ENCODE measurements around the gene SLC27A1.

The SLC27A1 gene

GRCh38 chr19:17530586-17530985 is 60.3 kb downstream of the SLC27A1 start:
- no peak overlapping the region for H2BK120ac ChIP-seq (ENCODE audit: low read depth, low read length)
- no peak overlapping the region for H2AK5ac ChIP-seq (ENCODE audit: low read length, severe bottlenecking)
- peaks cover 12% of the 10 kb centered on the region for H3K9me3 ChIP-seq (ENCODE audit: control insufficient read depth, low read length)
- H3K18ac ChIP-seq (ENCODE audit: low read depth in 1 of 2, low read length in 2 of 2) = no peak overlapping the region
- H3K9ac ChIP-seq (ENCODE audit: low read length) = no peak overlapping the region
- no peak overlapping the region for H3K27ac ChIP-seq (ENCODE audit: low read length, poor library complexity, severe bottlenecking)
- H3K23ac ChIP-seq (ENCODE audit: low read length in 2 of 2) = no peak overlapping the region
- peaks cover 3% of the 10 kb centered on the region for H3K4me1 ChIP-seq (ENCODE audit: control insufficient read depth, insufficient read depth, low read depth, low read length)
- H3K36me3 ChIP-seq (ENCODE audit: control insufficient read depth in 1 of 2, insufficient read depth in 2 of 2, low read depth in 1 of 2, low read length in 2 of 2) = no peaks in the 10 kb centered on the region
- H3K4me2 ChIP-seq (ENCODE audit: low read length, poor library complexity, severe bottlenecking) = no peak overlapping the region
- no peak overlapping the region for H4K8ac ChIP-seq (ENCODE audit: low read length)
- H2BK15ac ChIP-seq (ENCODE audit: low read depth, poor library complexity, severe bottlenecking) = no peak overlapping the region
- no peak overlapping the region for H3K14ac ChIP-seq (ENCODE audit: low read length in 2 of 2)
- no peak overlapping the region for H2BK5ac ChIP-seq (ENCODE audit: low read depth, low read length, poor library complexity, severe bottlenecking)
- peaks cover 0 to 38% of the 10 kb centered on the region in 2 experiments for H3K27me3 ChIP-seq (ENCODE audit: control insufficient read depth in 1 of 2, insufficient read depth in 1 of 2, low read length in 2 of 2)
- DNase-seq = no peak
- no peak overlapping the region for H2BK12ac ChIP-seq (ENCODE audit: low read length in 2 of 2)
- H3K79me1 ChIP-seq (replicated peaks; ENCODE audit: low read length, poor library complexity, severe bottlenecking) = no peaks in the 10 kb centered on the region
- no peak overlapping the region for H3K4ac ChIP-seq (ENCODE audit: low read depth in 1 of 2, low read length in 2 of 2)
- no peak overlapping the region for H4K91ac ChIP-seq (ENCODE audit: low read length)
- H3K4me3 ChIP-seq (ENCODE audit: insufficient read depth in 1 of 2, low read depth in 1 of 2, low read length in 2 of 2) = no peak overlapping the region
- 15% methylated on average over 4 of the region's 8 CpGs for WGBS
- no peak overlapping the region for H2AFZ ChIP-seq (ENCODE audit: low read depth, low read length)

DNA sequence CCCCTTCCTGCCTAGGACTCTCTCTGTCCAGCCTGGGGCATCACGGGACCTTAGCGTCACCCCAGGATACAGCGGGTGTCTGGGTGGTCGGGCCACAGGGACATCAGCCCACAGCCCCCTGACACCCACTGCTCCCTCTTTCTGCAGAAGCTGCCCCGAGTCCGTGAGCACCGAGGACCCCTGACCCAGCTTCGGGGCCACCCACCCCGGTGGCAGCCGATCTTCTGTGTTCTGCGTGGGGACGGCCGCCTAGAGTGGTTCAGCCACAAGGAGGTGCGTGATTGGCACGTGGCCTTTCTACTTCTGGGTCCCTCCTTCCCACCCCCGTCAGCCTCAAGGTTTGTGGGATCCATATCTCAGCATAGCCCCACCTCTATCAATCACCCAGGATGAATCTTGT is 61.8 kb downstream of the SLC27A1 start:
- H3K27ac ChIP-seq (ENCODE audit: low read length, poor library complexity, severe bottlenecking) = no peak overlapping the region
- no peak for DNase-seq
- H2BK15ac ChIP-seq (ENCODE audit: low read depth, poor library complexity, severe bottlenecking) = no peak overlapping the region
- peaks cover 4 to 41% of the 10 kb centered on the region in 2 experiments for H3K27me3 ChIP-seq (ENCODE audit: control insufficient read depth in 1 of 2, insufficient read depth in 1 of 2, low read length in 2 of 2)
- H2BK5ac ChIP-seq (ENCODE audit: low read depth, low read length, poor library complexity, severe bottlenecking) = no peak overlapping the region
- no peak overlapping the region for H3K9ac ChIP-seq (ENCODE audit: low read length)
- no peak overlapping the region for H3K14ac ChIP-seq (ENCODE audit: low read length in 2 of 2)
- no peak overlapping the region for H2BK12ac ChIP-seq (ENCODE audit: low read length in 2 of 2)
- no peak overlapping the region for H3K23ac ChIP-seq (ENCODE audit: low read length in 2 of 2)
- H3K4me1 ChIP-seq (ENCODE audit: control insufficient read depth, insufficient read depth, low read depth, low read length) = peaks cover 3% of the 10 kb centered on the region
- H3K9me3 ChIP-seq (ENCODE audit: control insufficient read depth, low read length) = peaks cover 12% of the 10 kb centered on the region
- H3K79me1 ChIP-seq (replicated peaks; ENCODE audit: low read length, poor library complexity, severe bottlenecking) = no peaks in the 10 kb centered on the region
- H3K18ac ChIP-seq (ENCODE audit: low read depth in 1 of 2, low read length in 2 of 2) = no peak overlapping the region
- no peaks in the 10 kb centered on the region for H3K36me3 ChIP-seq (ENCODE audit: control insufficient read depth in 1 of 2, insufficient read depth in 2 of 2, low read depth in 1 of 2, low read length in 2 of 2)
- no peak overlapping the region for H3K4ac ChIP-seq (ENCODE audit: low read depth in 1 of 2, low read length in 2 of 2)
- no peak overlapping the region for H2BK120ac ChIP-seq (ENCODE audit: low read depth, low read length)
- H2AFZ ChIP-seq (ENCODE audit: low read depth, low read length) = no peak overlapping the region
- H2AK5ac ChIP-seq (ENCODE audit: low read length, severe bottlenecking) = no peak overlapping the region
- WGBS = 93% methylated on average over 16 of the region's 16 CpGs
- no peak overlapping the region for H4K91ac ChIP-seq (ENCODE audit: low read length)
- no peak overlapping the region for H3K4me3 ChIP-seq (ENCODE audit: insufficient read depth in 1 of 2, low read depth in 1 of 2, low read length in 2 of 2)
- no peak overlapping the region for H4K8ac ChIP-seq (ENCODE audit: low read length)
- no peak overlapping the region for H3K4me2 ChIP-seq (ENCODE audit: low read length, poor library complexity, severe bottlenecking)

DNA sequence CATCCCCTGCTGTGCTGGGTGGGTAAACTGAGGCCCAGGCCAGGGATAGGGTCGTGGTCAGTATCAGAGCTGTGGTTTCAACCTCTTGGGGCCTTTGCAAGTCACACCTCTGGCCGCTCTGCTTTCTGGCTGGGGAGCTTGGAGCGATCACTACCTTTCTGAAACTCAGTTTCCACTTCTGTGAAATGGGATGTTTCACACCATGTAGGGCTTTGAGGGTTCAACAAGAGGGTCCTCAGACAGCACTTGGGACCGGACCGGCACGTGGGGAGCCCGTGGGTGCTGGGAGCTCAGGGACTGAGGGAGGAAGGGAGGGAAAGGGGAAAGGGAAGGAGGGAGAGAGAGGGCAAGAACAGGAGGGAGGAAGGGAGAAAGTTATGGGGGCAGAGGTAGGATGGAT is 62.2 kb downstream of the SLC27A1 start:
- Histone ChIP-seq H3K79me1 (replicated peaks; ENCODE audit: low read length, poor library complexity, severe bottlenecking) (no peaks in the 10 kb centered on the region), H2AFZ (ENCODE audit: low read depth, low read length) (no peak overlapping the region), H4K8ac (ENCODE audit: low read length) (no peak overlapping the region), H3K36me3 (ENCODE audit: control insufficient read depth in 1 of 2, insufficient read depth in 2 of 2, low read depth in 1 of 2, low read length in 2 of 2) (no peaks in the 10 kb centered on the region), H3K27me3 (ENCODE audit: control insufficient read depth in 1 of 2, insufficient read depth in 1 of 2, low read length in 2 of 2) (peaks cover 8 to 46% of the 10 kb centered on the region in 2 experiments), H2BK15ac (ENCODE audit: low read depth, poor library complexity, severe bottlenecking) (no peak overlapping the region), H3K4me1 (ENCODE audit: control insufficient read depth, insufficient read depth, low read depth, low read length) (peaks cover 3% of the 10 kb centered on the region), H3K4me3 (ENCODE audit: insufficient read depth in 1 of 2, low read depth in 1 of 2, low read length in 2 of 2) (no peak overlapping the region), H2AK5ac (ENCODE audit: low read length, severe bottlenecking) (no peak overlapping the region), H2BK12ac (ENCODE audit: low read length in 2 of 2) (no peak overlapping the region), H2BK120ac (ENCODE audit: low read depth, low read length) (no peak overlapping the region), H3K9ac (ENCODE audit: low read length) (no peak overlapping the region), H3K27ac (ENCODE audit: low read length, poor library complexity, severe bottlenecking) (no peak overlapping the region), H3K9me3 (ENCODE audit: control insufficient read depth, low read length) (peaks cover 12% of the 10 kb centered on the region), H3K4me2 (ENCODE audit: low read length, poor library complexity, severe bottlenecking) (no peak overlapping the region), H3K14ac (ENCODE audit: low read length in 2 of 2) (no peak overlapping the region), H3K4ac (ENCODE audit: low read depth in 1 of 2, low read length in 2 of 2) (no peak overlapping the region), H4K91ac (ENCODE audit: low read length) (no peak overlapping the region), H2BK5ac (ENCODE audit: low read depth, low read length, poor library complexity, severe bottlenecking) (no peak overlapping the region), H3K23ac (ENCODE audit: low read length in 2 of 2) (no peak overlapping the region), H3K18ac (ENCODE audit: low read depth in 1 of 2, low read length in 2 of 2) (no peak overlapping the region)
- 68% methylated on average over 7 of the region's 7 CpGs for WGBS
- no peak for DNase-seq

GRCh38 chr19:17534767-17535166 is 64.4 kb downstream of the SLC27A1 start:
- H2BK12ac ChIP-seq (ENCODE audit: low read length in 2 of 2) = no peak overlapping the region
- no peak overlapping the region for H2BK5ac ChIP-seq (ENCODE audit: low read depth, low read length, poor library complexity, severe bottlenecking)
- no peak overlapping the region for H3K18ac ChIP-seq (ENCODE audit: low read depth in 1 of 2, low read length in 2 of 2)
- H2AFZ ChIP-seq (ENCODE audit: low read depth, low read length) = no peak overlapping the region
- no peak overlapping the region for H2BK120ac ChIP-seq (ENCODE audit: low read depth, low read length)
- H3K4me1 ChIP-seq (ENCODE audit: control insufficient read depth, insufficient read depth, low read depth, low read length) = peaks cover 14% of the 10 kb centered on the region
- H3K23ac ChIP-seq (ENCODE audit: low read length in 2 of 2) = no peak overlapping the region
- no peak overlapping the region for H3K9ac ChIP-seq (ENCODE audit: low read length)
- no peak overlapping the region for H4K8ac ChIP-seq (ENCODE audit: low read length)
- no peak overlapping the region for H3K27ac ChIP-seq (ENCODE audit: low read length, poor library complexity, severe bottlenecking)
- no peaks in the 10 kb centered on the region for H3K9me3 ChIP-seq (ENCODE audit: control insufficient read depth, low read length)
- H3K79me1 ChIP-seq (replicated peaks; ENCODE audit: low read length, poor library complexity, severe bottlenecking) = no peaks in the 10 kb centered on the region
- H3K27me3 ChIP-seq (ENCODE audit: control insufficient read depth in 1 of 2, insufficient read depth in 1 of 2, low read length in 2 of 2) = peaks cover 15 to 42% of the 10 kb centered on the region in 2 experiments
- no peak overlapping the region for H3K4ac ChIP-seq (ENCODE audit: low read depth in 1 of 2, low read length in 2 of 2)
- H2BK15ac ChIP-seq (ENCODE audit: low read depth, poor library complexity, severe bottlenecking) = no peak overlapping the region
- H3K14ac ChIP-seq (ENCODE audit: low read length in 2 of 2) = no peak overlapping the region
- H2AK5ac ChIP-seq (ENCODE audit: low read length, severe bottlenecking) = no peak overlapping the region
- no peak for DNase-seq
- H3K4me3 ChIP-seq (ENCODE audit: insufficient read depth in 1 of 2, low read depth in 1 of 2, low read length in 2 of 2) = no peak overlapping the region
- no peaks in the 10 kb centered on the region for H3K36me3 ChIP-seq (ENCODE audit: control insufficient read depth in 1 of 2, insufficient read depth in 2 of 2, low read depth in 1 of 2, low read length in 2 of 2)
- H4K91ac ChIP-seq (ENCODE audit: low read length) = no peak overlapping the region
- no peak overlapping the region for H3K4me2 ChIP-seq (ENCODE audit: low read length, poor library complexity, severe bottlenecking)
